Stimulated activated CD8-positive, alpha-beta memory T cell treated with anti-CD3 and anti-CD28 coated beads, Interleukin-2, amount 100 ng/mL, for 1 hour (primary cell): ENCODE data around the gene TMCC3.
"Not testable (repeated sequence)": the region's sequence is repeated elsewhere in the genome, so short reads cannot be mapped to it uniquely, and the experiment has no call there.

Experiments
- DNase-seq, 2 donors: peaks; one replicate each; pipeline ENCODE4 v3.0.0-alpha.2; 2020; ENCODE audit warnings: low read depth in 2 of 2

The TMCC3 gene

GRCh38 chr12:94636462-94637085, 13.8 kb downstream of the TMCC3 start:
- DNase-seq = no peak

DNA sequence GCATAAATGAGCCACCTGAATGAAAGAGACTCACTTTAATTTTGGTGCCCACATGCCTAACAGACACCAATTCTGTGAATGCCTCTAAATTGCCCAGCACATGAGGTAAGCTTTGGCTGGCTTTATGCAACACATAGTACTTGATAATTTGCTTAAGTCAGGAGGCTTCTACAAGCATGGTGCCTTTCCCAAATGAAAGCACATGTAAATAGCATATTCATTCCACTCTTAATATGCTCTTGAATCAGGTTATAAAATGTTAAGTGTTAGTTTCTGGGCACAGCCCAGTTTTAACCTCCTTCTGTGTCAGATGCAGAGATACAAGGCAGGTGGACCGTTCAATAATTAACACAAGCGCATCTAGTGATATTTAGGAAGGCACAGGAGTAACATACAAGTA, 15.6 kb downstream of the TMCC3 start:
- DNase-seq = no peak

DNA sequence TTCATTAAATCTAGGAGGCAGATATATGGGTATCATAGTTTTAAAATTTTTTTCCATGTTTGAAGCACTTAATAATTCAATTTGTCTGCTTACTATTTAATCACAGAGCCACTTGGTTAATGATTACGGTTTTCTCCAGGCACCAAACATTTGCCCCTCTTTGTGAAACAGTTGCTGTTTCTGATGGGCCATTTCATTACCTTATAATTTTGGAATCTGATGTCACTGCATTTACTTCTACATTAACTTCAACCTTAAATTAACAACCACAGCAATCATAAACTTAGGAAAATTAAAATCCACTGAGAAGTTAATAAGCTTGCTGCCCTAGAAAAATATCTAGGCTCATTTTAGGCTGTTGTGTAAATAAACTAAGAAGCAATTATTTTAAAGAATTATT, 17.0 kb downstream of the TMCC3 start:
- DNase-seq = no peak

DNA sequence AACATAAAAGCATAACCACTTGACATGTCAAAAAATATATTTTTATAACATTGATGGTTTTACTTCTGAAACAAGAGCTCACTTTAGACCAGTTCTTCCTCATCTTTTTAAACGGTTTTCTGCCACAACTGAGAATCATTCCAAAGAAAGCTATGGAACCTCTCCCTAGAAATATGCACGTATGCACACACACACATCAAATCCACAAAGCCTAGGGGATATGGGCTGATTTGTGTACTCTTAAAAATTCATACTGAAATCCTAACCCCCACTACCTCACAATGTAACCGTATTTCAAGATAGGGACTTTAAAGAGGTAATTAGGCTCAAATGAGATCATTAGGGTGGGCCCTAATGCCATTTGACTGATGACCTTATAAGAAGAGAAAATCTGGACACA, 19.3 kb downstream of the TMCC3 start:
- no peak for DNase-seq

DNA sequence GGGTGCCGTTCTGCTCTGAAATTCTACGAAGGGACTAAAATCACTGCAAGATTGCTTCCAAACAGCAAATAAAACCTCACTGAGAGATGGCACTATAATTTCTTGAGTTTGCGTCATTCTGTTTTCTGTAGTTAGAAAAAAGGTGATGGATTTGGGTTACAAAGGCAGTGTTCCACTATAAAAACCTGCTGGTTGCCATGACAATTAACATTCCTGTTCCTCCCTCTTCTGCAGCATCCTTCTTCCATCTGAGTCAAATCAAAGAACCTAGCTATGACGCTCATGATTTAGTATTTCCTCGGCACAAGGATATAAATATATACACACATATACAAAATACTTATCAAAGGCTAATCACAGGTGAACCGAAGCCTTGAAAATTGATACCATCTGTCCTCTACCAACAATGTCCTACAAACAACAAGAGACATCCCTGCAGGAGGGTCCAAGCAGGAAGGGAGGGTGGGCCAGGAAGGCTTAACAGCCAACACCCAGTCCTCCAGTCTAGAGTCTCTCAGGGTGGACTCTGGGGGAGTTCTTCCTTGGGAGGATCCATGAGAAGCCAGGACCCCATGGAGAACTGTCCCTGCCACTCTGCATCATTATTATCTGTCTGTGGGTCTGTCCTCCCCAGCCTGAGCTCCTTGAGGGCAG, 21.4 kb downstream of the TMCC3 start:
- no peak for DNase-seq

- no peak for DNase-seq
Measured at GRCh38 chr12:94628369-94628768, 22.0 kb downstream of the TMCC3 start.

GRCh38 chr12:94625531-94625930, 24.8 kb downstream of the TMCC3 start:
- no peak for DNase-seq

DNA sequence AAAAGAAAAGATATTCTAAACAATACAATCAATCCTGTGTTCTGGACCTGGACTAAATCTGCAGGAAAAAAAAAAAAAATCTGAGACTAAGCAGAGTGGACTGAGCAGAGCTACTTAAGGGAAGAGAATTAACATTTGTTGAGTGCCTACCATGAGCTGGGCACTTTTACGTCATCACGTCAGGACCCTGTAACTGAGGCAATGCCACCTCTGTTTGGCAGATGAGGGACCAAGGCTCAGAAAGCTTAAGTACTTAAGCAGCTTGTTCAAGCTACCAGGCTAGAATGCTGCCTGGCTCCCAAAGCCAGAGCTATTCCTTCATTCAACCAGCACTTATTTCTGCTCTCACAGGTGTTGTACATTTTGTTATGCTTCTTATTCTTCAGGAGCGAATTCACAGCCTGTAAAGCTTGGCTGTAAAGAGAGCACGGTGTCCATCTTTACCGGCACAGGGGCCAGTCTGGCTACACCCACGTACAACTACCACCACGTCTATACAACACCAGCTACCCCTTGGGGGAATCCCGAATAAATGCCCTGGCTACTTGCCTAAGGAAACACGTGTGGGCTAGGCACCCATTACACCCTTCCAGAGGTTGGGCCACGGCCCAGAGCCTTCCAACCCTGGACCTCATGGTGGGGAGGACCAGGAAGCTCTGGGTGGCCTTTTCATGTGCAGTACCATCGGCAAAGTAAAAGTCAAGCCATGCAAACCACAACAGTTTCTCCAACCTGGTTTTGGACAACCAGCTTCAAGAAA, 27.0 kb downstream of the TMCC3 start:
- DNase-seq = no peak

DNA sequence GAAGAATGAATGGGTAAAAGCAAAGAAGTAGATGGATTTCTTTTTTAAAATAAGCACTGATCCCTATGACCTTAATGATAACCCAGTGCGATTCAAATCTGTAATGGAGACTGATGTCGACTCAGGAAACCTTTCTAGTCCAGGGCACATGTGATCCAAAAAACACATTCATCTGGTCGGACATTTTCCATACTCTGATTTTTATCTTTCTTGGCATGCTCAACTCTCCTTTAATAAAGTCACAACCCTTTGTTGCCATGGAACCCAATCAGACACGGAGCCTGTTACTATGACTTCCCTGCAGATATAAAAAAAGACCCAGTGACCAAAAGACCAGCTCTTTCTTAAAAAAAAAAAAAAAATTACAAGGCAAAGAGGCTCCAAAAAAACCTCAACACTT, 27.9 kb downstream of the TMCC3 start:
- DNase-seq = no peak

GRCh38 chr12:94621662-94622359, 28.5 kb downstream of the TMCC3 start:
- no peak for DNase-seq

GRCh38 chr12:94620621-94621020, 29.7 kb downstream of the TMCC3 start:
- DNase-seq = no peak

- no peak for DNase-seq
Measured at GRCh38 chr12:94618995-94619695, 31.2 kb downstream of the TMCC3 start.

- no peak for DNase-seq
Measured at GRCh38 chr12:94617101-94617500, 33.3 kb downstream of the TMCC3 start.

DNA sequence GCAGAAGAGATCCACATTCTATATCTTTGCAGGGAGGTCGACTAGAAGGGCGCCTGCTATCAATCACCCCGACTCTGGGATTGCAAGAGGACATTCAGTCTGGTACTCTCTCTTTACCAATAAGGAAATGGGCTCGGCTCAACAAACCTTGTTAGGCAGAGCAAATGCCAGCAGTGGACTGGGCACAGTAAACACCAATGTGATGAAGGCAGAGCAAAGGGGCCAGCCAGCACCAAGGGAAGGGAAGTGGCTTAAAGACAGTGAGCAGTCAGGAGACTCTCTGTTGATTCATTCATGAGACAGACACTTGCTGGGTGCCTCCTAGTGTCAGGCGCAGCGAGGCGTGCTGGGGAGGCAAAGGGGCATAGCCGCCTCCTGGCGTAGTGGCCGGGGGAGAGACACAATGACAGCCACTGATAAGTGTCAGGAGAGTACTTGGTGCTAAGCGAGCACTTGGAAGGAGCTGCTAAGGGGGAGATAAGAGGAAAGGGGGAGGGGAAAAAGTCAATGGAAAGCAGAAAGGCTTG, 34.1 kb downstream of the TMCC3 start:
- no peak for DNase-seq

DNA sequence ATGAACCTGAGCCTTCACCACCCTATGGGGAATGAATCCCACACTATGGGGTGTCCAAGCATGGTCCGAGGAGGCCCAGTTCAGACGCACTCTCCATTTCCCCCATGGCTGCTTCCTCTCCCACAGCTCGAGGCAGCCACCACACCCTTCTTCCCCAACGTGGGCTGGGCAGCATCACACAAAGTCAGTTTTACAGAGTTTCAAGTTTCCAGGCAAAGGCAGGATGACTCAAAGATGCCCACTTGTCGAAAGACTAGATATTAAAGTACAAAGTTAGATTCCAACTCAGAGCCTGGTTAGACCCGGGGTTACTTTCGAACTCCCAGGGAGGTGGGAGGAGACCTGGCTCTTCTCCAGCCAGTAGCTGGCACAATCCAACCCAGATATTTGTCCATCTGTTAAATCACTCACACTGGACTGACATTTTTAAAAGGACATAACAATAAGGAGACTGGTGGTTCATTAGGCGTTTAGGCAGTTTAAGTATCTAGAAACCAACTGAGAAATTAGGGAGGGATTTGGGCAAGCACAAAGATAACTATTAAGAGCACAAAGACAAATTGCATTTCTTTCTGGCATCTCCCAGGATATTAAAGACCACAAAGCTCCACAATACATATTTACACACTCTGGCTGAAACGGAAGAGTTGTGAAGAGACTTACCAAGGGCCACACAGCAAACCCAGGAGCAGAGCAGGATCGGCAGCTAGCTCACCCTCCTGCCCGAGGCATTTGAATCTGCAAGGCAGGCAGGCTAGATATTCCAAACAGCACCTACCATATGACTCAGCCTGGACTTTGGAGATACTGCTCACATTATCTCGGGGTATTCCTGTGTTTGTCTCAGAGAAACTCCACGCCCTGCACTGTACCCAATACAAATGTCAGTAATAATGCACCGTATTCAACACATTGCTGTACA, 34.8 kb downstream of the TMCC3 start:
- no peak for DNase-seq

DNA sequence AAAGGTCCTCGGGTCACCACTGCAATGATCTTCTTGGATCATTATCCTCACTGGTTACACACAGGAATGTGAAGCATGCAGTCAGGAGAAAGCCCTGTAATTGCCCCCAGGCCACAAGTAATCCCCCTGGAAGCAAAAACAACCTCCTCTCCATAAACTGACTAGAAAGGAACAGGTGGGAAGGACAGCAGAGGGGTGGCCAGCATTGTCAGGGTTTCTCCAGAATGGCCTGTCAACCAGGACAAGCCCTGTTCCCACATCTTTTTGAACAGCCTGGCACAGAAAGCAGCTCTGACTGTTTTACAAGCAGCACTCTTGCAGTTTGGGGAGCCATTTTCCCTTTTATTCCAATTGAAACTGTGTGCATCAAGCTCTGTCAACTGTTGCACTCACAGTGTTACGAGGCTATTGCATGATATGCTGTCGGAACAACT, 36.1 kb downstream of the TMCC3 start:
- DNase-seq = no peak

DNA sequence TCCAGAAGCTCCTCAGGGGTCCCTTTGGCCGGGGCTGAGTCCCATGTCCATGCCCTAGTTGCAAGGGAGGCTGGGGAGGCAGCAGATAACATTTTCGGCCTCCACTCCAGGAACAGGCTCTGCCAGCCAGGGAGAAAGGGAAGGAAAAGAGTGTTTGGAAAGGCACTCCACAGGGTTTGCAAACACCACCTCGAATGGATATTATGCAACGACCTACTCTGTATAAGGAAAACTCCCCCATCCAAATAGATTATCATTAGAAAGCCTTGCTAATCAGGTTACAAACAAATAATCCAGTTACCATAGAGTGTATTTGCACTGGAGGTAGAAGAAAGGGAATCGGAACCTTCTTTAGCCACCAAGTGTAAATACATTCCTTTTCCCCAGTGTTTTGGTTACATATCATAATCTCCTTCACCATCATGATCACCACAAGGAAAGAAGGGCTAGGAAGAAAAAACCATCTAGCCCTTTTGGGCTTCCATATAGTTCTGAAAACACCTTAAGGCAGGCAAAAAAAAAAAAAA, 40.4 kb downstream of the TMCC3 start:
- no peak for DNase-seq

- DNase-seq = not testable (repeated sequence)
Measured at GRCh38 chr12:94606810-94607209, 43.5 kb downstream of the TMCC3 start.

- no peak for DNase-seq
Measured at GRCh38 chr12:94604366-94604698, 46.0 kb downstream of the TMCC3 start.
